ENCODE results near the gene RUFY3. TPM values are rescaled to one million over a fixed set of nuclear protein-coding genes. Genes with fewer than 3 reads are reported as not detected.

RUFY3 gene
- total and polyA plus RNA-seq, 2 of the 4 experiments (the other 2 are of a cell fraction), result 19.6 to 28.9 TPM

GRCh38 chr4:70687821-70688794 lies 33.7 kb upstream of the RUFY3 start, which contains the start of gene UTP3:
Gene UTP3, plus strand, starts transcription at chr4:70688532. Its CDS starts 146 bp downstream, at chr4:70688678.
- Histone ChIP-seq H3K56ac (ENCODE audit: extremely low read depth, insufficient read depth, low read length) (peak within 1 kb of the TSS; percentile 91), H3K9ac (ENCODE audit: low read depth, low read length) (peak within 1 kb of the TSS; percentile 83), H3K27me3 (ENCODE audit: control insufficient read depth, insufficient read depth, low read length) (no peaks in the 10 kb centered on the region), H4K5ac (ENCODE audit: low read depth, low read length) (peak within 1 kb of the TSS; percentile 95), H4K20me1 (ENCODE audit: insufficient read depth, low read length) (peaks cover 5% of the 10 kb centered on the region; the same call in 1 of the 2 replicates), H2AFZ (replicated peaks; ENCODE audit: low read length, poor library complexity) (peak within 1 kb of the TSS; percentile 99), H4K8ac (ENCODE audit: low read depth in 2 of 2, low read length in 2 of 2) (peak within 1 kb of the TSS; percentile 57 to 93), H2AK5ac (ENCODE audit: low read depth, low read length) (peak within 1 kb of the TSS; percentile 87), H2BK15ac (ENCODE audit: low read depth, low read length) (no peak within 1 kb of the TSS; the same call in 2 of the 3 replicates), H3K79me1 (ENCODE audit: low read depth in 1 of 2, low read length in 2 of 2) (peaks cover 15 to 22% of the 10 kb centered on the region in 2 experiments; a peak in 3 of 4 replicates), H2BK5ac (ENCODE audit: low read depth, low read length, poor library complexity, severe bottlenecking) (peak within 1 kb of the TSS; percentile 77), H3K36me3 (ENCODE audit: control insufficient read depth, insufficient read depth, low read length) (peaks cover 2% of the 10 kb centered on the region; the same call in 1 of the 2 replicates), H3K27ac (ENCODE audit: insufficient read depth, low read length) (peak within 1 kb of the TSS; percentile 82), H3K4me2 (ENCODE audit: low read depth, low read length) (peak within 1 kb of the TSS; percentile 97), H3K4ac (ENCODE audit: low read depth, low read length) (peak within 1 kb of the TSS; percentile 82), H3K14ac (replicated peaks; ENCODE audit: low read depth, low read length) (peak within 1 kb of the TSS; percentile 74), H3K9me1 (ENCODE audit: insufficient read depth, low read length) (no peaks in the 10 kb centered on the region), H3K4me3 (ENCODE audit: insufficient read depth, low read depth, low read length) (peak within 1 kb of the TSS; percentile 74), H4K91ac (ENCODE audit: insufficient read depth, low read depth, low read length) (peak within 1 kb of the TSS; percentile 77), H2AK9ac (replicated peaks; ENCODE audit: low read depth, low read length, poor library complexity) (peak within 1 kb of the TSS; percentile 94), H3K23ac (ENCODE audit: low read depth, low read length) (peak within 1 kb of the TSS; percentile 62), H3K9me3 (ENCODE audit: control insufficient read depth, insufficient read depth, low read length) (no peaks in the 10 kb centered on the region), H3K18ac (ENCODE audit: low read depth, low read length) (peak within 1 kb of the TSS; percentile 33), H2BK120ac (ENCODE audit: low read depth, low read length) (peak within 1 kb of the TSS; percentile 13; the same call in 1 of the 2 replicates), H3K4me1 (ENCODE audit: control insufficient read depth, insufficient read depth, low read length) (peaks cover 3% of the 10 kb centered on the region), H2BK20ac (ENCODE audit: low read depth, low read length) (no peak within 1 kb of the TSS; the same call in 1 of the 2 replicates)
- in situ Hi-C loops (cut with MboI; ENCODE audit: low sequenced_read_pairs) (no loop called here), intact Hi-C loops (cut with micrococcal nuclease) (loop anchor here (1.0 to 5.0 kb wide), 4 partner anchors 17 to 319 kb away; partner anchors contain the start of gene MOB1B), dilution Hi-C loops (cut with HindIII; ENCODE audit: low sequenced_read_pairs, unreplicated experiment) (no loop called here)
- no TSS peak for BruUV-seq (replicated peaks)
- DNase-seq, result peak; percentile 99
- peak; percentile 97 for ATAC-seq (ENCODE audit: low read depth)
- POLR2A ChIA-PET (ENCODE audit: unreplicated experiment), result interaction anchor here (0.5 kb wide), 1 partner anchor 10 kb away, joined by 4 read pairs; no protein-coding TSS in a partner anchor
- 0% methylated on average over 21 of the region's 70 CpGs; no CpG with 5 or more reads in 1 of the 2 experiments for WGBS, 2 experiments (ENCODE audit: extremely low coverage in 2 of 2, insufficient read length in 1 of 2)
- CTCF ChIA-PET, result interaction anchor here (0.5 to 1.8 kb wide), 4 partner anchors 15 to 34 kb away, joined by 3 to 7 read pairs (median 6); no protein-coding TSS in a partner anchor
- TF ChIP-seq FOS (IDR thresholded peaks at IDR 0.05; ENCODE audit: low read depth, low read length), result no peak
- peak; percentile 75 for TF ChIP-seq SMC3 (IDR thresholded peaks at IDR 0.05; ENCODE audit: low read depth, low read length)
- TF ChIP-seq RCOR1 (IDR thresholded peaks at IDR 0.05; ENCODE audit: insufficient replicate concordance, low read length), result no peak
- peak; percentile 84 for TF ChIP-seq POLR2A (IDR thresholded peaks at IDR 0.05; ENCODE audit: low read depth, low read length)
- TF ChIP-seq NFE2L2 (IDR thresholded peaks at IDR 0.05; ENCODE audit: low read depth, low read length), result peak; percentile 24; the same call in 1 of the 2 replicates
- no peak for TF ChIP-seq RFX5 (IDR thresholded peaks at IDR 0.05; ENCODE audit: low read depth, low read length)
- peak; percentile 57 for TF ChIP-seq USF2 (IDR thresholded peaks at IDR 0.05; ENCODE audit: low read depth, low read length)
- TF ChIP-seq CEBPB (IDR thresholded peaks at IDR 0.05; ENCODE audit: low read depth, low read length), result no peak
- TF ChIP-seq MXI1 (IDR thresholded peaks at IDR 0.05; ENCODE audit: borderline replicate concordance, low read depth, low read length), result peak; percentile 98
- peak; percentile 76 for TF ChIP-seq RAD21 (IDR thresholded peaks at IDR 0.05; ENCODE audit: low read length)
- TF ChIP-seq MAFK (IDR thresholded peaks at IDR 0.05; ENCODE audit: low read depth, low read length), result no peak
- no peak for TF ChIP-seq ELK1 (IDR thresholded peaks at IDR 0.05; ENCODE audit: borderline replicate concordance, low read depth, low read length)
- peak; percentile 69 for TF ChIP-seq BHLHE40 (IDR thresholded peaks at IDR 0.05; ENCODE audit: low read depth, low read length)

All from IMR-90 (cell line).